Panc1 (cell line): ENCODE results near the gene COL6A2.

Source experiments
- REST ChIP-seq, 2 experiments: IDR thresholded peaks; 2 replicates each; pipeline ENCODE4 v1.6.1; 2011 to 2012; ENCODE audit warnings: low read depth in 2 of 2, control low read depth in 1 of 2, low read length in 1 of 2, mild to moderate bottlenecking in 1 of 2, moderate library complexity in 1 of 2; ENCODE audit not compliant: insufficient read depth in 1 of 2
- TF ChIP-seq, protein P1 (sequence below): fragments of 450-650 bp; IDR thresholded peaks from 2 replicates; pipeline ENCODE4 v1.5.1; 2017; ENCODE audit warnings: mild to moderate bottlenecking

DNA sequence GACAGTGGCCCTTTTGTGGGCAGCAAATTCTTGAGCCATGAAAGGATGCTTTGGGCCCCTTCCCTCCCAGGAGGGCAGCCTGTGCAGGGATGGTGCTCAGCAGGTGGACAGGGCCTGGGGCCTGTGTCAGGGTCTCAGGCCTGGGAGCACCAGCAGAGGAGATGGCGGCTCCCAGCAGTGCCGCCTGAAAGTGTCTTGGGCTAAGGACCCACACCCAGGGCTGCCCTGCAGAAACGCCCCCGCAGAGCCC, 33.6 kb downstream of the COL6A2 start:
- TF ChIP-seq, protein P1, sequence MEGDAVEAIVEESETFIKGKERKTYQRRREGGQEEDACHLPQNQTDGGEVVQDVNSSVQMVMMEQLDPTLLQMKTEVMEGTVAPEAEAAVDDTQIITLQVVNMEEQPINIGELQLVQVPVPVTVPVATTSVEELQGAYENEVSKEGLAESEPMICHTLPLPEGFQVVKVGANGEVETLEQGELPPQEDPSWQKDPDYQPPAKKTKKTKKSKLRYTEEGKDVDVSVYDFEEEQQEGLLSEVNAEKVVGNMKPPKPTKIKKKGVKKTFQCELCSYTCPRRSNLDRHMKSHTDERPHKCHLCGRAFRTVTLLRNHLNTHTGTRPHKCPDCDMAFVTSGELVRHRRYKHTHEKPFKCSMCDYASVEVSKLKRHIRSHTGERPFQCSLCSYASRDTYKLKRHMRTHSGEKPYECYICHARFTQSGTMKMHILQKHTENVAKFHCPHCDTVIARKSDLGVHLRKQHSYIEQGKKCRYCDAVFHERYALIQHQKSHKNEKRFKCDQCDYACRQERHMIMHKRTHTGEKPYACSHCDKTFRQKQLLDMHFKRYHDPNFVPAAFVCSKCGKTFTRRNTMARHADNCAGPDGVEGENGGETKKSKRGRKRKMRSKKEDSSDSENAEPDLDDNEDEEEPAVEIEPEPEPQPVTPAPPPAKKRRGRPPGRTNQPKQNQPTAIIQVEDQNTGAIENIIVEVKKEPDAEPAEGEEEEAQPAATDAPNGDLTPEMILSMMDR, result no peak
- no peak for TF ChIP-seq REST (IDR thresholded peaks at IDR 0.05; ENCODE audit: insufficient read depth in 1 of 2, low read depth in 2 of 2, low read length in 1 of 2)
